HEK293 (cell line): ENCODE data around the gene OR1F1.

ENCODE experiments used
- CTCF ChIP-seq: fragments of 450-650 bp; formaldehyde crosslinking; IDR thresholded peaks from 2 replicates; pipeline ENCODE4 v1.5.1; 2016; ENCODE audit warnings: missing biosample characterization, missing genetic modification characterization
- PRDM10 ChIP-seq: fragments of 450-650 bp; formaldehyde crosslinking; IDR thresholded peaks from 2 replicates; pipeline ENCODE4 v1.5.1; 2016; ENCODE audit warnings: missing biosample characterization, missing genetic modification characterization
- ZBTB17 ChIP-seq: fragments of 450-650 bp; formaldehyde crosslinking; IDR thresholded peaks from 2 replicates; pipeline ENCODE4 v1.5.1; 2016; ENCODE audit warnings: missing biosample characterization, missing genetic modification characterization
- ZBTB21 ChIP-seq: fragments of 450-650 bp; formaldehyde crosslinking; IDR thresholded peaks from 2 replicates; pipeline ENCODE4 v1.5.1; 2017; ENCODE audit warnings: missing biosample characterization, missing genetic modification characterization
- ZBTB26 ChIP-seq: fragments of 450-650 bp; formaldehyde crosslinking; optimal IDR thresholded peaks from 2 replicates; pipeline ENCODE3; 2016; ENCODE audit warnings: missing biosample characterization, mild to moderate bottlenecking, missing genetic modification characterization
- ZBTB8A ChIP-seq: fragments of 450-650 bp; formaldehyde crosslinking; IDR thresholded peaks from 2 replicates; pipeline ENCODE4 v1.5.1; 2016; ENCODE audit warnings: missing biosample characterization, missing genetic modification characterization
- ZFHX2 ChIP-seq: fragments of 450-650 bp; formaldehyde crosslinking; conservative IDR thresholded peaks from 2 replicates; pipeline ENCODE4 v1.5.1; 2016; ENCODE audit warnings: missing biosample characterization, missing genetic modification characterization
- ZFP69B ChIP-seq: fragments of 450-650 bp; formaldehyde crosslinking; IDR thresholded peaks from 2 replicates; pipeline ENCODE4 v1.5.1; 2016; ENCODE audit warnings: missing biosample characterization, missing genetic modification characterization
- ZNF24 ChIP-seq: fragments of 450-650 bp; formaldehyde crosslinking; IDR thresholded peaks from 2 replicates; pipeline ENCODE4 v1.5.1; 2016; ENCODE audit warnings: missing biosample characterization, missing genetic modification characterization
- ZNF433 ChIP-seq: fragments of 450-650 bp; formaldehyde crosslinking; IDR thresholded peaks from 2 replicates; pipeline ENCODE4 v1.5.1; 2016; ENCODE audit warnings: missing biosample characterization, missing genetic modification characterization, low read depth
- ZNF501 ChIP-seq: fragments of 450-650 bp; formaldehyde crosslinking; IDR thresholded peaks from 2 replicates; pipeline ENCODE4 v1.5.1; 2016; ENCODE audit warnings: missing biosample characterization, missing genetic modification characterization
- ZNF555 ChIP-seq: fragments of 450-650 bp; formaldehyde crosslinking; conservative IDR thresholded peaks from 2 replicates; pipeline ENCODE4 v1.5.1; 2017; ENCODE audit warnings: missing biosample characterization, mild to moderate bottlenecking, missing genetic modification characterization, inconsistent platforms
- ZNF561 ChIP-seq: fragments of 450-650 bp; IDR thresholded peaks from 2 replicates; pipeline ENCODE4 v1.5.1; 2018; ENCODE audit warnings: missing biosample characterization, missing genetic modification characterization, borderline replicate concordance
- ZNF580 ChIP-seq: fragments of 450-650 bp; formaldehyde crosslinking; IDR thresholded peaks from 2 replicates; pipeline ENCODE4 v1.5.1; 2016; ENCODE audit warnings: missing biosample characterization, missing genetic modification characterization
- ZNF600 ChIP-seq: fragments of 450-650 bp; formaldehyde crosslinking; IDR thresholded peaks from 2 replicates; pipeline ENCODE4 v1.5.1; 2016; ENCODE audit warnings: missing biosample characterization, missing genetic modification characterization
- ZNF624 ChIP-seq: fragments of 450-650 bp; formaldehyde crosslinking; IDR thresholded peaks from 2 replicates; pipeline ENCODE4 v1.5.1; 2017; ENCODE audit warnings: missing biosample characterization, missing genetic modification characterization
- ZNF792 ChIP-seq: fragments of 450-650 bp; formaldehyde crosslinking; IDR thresholded peaks from 2 replicates; pipeline ENCODE4 v1.5.1; 2016; ENCODE audit warnings: missing biosample characterization, missing genetic modification characterization
- ZSCAN5A ChIP-seq: fragments of 450-650 bp; formaldehyde crosslinking; IDR thresholded peaks from 2 replicates; pipeline ENCODE4 v1.5.1; 2016; ENCODE audit warnings: missing biosample characterization, missing genetic modification characterization
- ZXDB ChIP-seq: fragments of 450-650 bp; formaldehyde crosslinking; IDR thresholded peaks from 2 replicates; pipeline ENCODE4 v1.5.1; 2016; ENCODE audit warnings: missing biosample characterization, missing genetic modification characterization

The OR1F1 gene

GRCh38 chr16:3149630-3150345 is 38.2 kb upstream of the OR1F1 start (continued):
- TF ChIP-seq PRDM10 (tag by site-specific recombination) (peak; percentile 85), ZNF24 (peak; percentile 48; the same call in 1 of the 2 replicates), ZNF561 (peak; percentile 77; the same call in 1 of the 2 replicates), CTCF (peak; percentile 97), ZNF580 (tag by site-specific recombination) (no peak), ZBTB8A (tag by site-specific recombination) (peak; percentile 76), ZNF555 (tag by site-specific recombination) (no peak), ZXDB (tag by site-specific recombination) (peak; percentile 40), ZNF433 (no peak), ZNF624 (tag by site-specific recombination) (no peak), ZBTB26 (tag by site-specific recombination) (peak; percentile 64), ZNF792 (tag by site-specific recombination) (no peak), ZBTB17 (tag by site-specific recombination) (peak; percentile 92), ZBTB21 (tag by site-specific recombination) (no peak), ZFP69B (tag by site-specific recombination) (peak; percentile 53; the same call in 1 of the 2 replicates), ZNF600 (tag by site-specific recombination) (peak; percentile 94), ZSCAN5A (tag by site-specific recombination) (no peak), ZFHX2 (tag by site-specific recombination) (peak; percentile 77), ZNF501 (peak; percentile 49; the same call in 1 of the 2 replicates)
